ENCODE measurements around the gene AP3D1.
"Not testable (repeated sequence)": the region's sequence is repeated elsewhere in the genome, so short reads cannot be mapped to it uniquely, and the experiment has no call there.

AP3D1 gene

GRCh38 chr19:2110822-2111221, 40.5 kb downstream of the AP3D1 start:
- no peak for DNase-seq (ENCODE audit: low read depth in 2 of 2)

- no peak for DNase-seq (ENCODE audit: low read depth in 2 of 2)
Measured at GRCh38 chr19:2109046-2109864, 42.1 kb downstream of the AP3D1 start.

- DNase-seq (ENCODE audit: low read depth in 2 of 2): no peak
Measured at GRCh38 chr19:2108251-2109016, 42.9 kb downstream of the AP3D1 start.

DNA sequence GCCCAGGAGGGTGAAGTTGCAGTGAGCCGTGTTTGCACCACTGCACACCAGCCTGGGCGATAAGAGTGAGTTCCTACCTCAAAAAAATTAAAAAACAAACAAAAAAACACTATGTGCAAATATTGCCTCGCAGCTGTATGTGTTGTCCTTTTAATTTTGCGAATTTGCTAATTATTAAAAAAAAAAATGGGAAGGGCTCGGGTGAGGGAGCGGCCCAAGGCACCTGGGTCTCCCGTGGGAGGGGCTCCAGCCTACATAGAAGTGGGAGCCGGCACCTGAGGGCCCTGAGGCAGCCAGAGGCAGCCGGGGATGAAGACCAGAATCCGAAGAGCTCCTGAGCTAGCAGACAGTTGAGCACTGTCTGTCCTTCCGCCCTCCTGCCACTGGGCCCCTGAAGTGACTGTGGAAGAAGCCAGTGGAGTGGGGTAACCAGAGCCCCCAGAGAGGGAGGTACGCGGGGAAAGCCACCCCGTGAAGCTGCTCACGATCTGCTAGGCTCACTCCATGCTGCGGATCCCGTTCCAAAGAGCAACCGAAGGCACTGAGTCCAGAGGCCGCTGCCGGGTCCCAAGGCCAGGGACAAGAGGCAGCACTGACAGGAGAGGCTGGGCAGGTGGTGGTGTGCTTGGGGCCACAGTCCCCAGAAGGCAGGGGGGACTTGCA, 48.2 kb downstream of the AP3D1 start:
- DNase-seq (ENCODE audit: low read depth in 2 of 2): no peak

GRCh38 chr19:2101417-2102335, 49.7 kb downstream of the AP3D1 start:
- DNase-seq (ENCODE audit: low read depth in 2 of 2): no peak

DNA sequence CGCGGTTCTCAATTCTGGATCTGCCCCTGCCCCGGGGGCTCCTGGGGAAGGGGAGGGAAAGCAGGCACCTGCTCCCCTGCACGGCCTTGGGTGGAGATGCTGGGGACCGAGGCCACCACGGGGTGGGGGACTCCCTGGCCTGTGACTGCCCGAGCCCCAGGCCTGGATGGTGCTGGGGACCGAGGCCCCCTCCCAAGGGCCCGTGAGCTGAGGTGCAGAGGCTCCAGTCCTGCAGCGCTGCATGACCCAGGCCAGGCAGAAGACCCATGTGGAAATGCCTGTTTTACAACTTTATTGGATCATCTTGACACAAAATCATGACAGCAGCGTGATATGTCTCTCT, 50.7 kb downstream of the AP3D1 start:
- DNase-seq (ENCODE audit: low read depth in 2 of 2): no peak

- DNase-seq (ENCODE audit: low read depth in 2 of 2): no peak
Measured at GRCh38 chr19:2099937-2100718, 51.2 kb downstream of the AP3D1 start.

GRCh38 chr19:2099054-2099501, 52.3 kb downstream of the AP3D1 start:
- DNase-seq (ENCODE audit: low read depth in 2 of 2): no peak

DNA sequence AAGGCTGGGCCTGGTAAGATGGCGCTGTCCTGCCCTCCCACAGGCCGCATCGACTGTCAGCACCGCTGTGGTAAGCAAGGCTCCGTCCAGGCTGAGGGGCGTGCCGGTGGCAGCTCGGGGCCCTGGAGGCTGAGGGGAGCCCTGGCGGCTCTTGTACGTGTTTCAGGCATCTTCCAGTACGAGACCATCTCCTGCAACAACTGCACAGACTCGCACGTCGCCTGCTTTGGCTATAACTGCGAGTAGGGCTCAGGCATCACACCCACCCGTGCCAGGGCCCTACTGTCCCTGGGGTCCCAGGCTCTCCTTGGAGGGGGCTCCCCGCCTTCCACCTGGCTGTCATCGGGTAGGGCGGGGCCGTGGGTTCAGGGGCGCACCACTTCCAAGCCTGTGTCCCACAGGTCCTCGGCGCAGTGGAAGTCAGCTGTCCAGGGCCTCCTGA, 53.5 kb downstream of the AP3D1 start:
- no peak for DNase-seq (ENCODE audit: low read depth in 2 of 2)

GRCh38 chr19:2097203-2097885, 54.0 kb downstream of the AP3D1 start:
- peak in 1 of 2 donors; percentile 47 for DNase-seq (ENCODE audit: low read depth in 2 of 2)

DNA sequence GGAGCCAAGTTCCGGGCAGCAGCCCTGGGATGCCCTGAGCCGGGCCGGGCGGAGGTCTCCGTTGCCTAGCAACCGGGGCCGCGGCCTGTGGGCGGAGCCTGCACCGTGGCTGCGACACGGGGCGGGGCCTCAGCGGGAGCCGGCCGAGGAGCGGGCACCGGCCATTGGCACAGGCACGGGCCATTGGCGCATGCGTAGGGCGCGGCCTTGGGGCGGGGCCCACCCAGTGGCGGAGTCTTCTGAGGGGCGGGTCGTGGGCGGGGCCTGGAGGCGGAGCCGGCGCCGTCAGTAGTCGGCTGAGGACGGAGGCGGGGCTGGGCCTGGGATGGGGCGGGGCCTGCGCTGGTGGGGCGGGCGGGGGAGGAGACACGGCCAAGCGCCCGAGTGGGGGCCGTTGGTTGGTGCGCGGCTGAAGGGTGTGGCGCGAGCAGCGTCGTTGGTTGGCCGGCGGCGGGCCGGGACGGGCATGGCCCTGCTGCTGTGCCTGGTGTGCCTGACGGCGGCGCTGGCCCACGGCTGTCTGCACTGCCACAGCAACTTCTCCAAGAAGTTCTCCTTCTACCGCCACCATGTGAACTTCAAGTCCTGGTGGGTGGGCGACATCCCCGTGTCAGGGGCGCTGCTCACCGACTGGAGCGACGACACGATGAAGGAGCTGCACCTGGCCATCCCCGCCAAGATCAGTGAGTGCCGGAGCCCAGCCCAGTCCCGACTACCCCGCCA, 54.7 kb downstream of the AP3D1 start, which contains the start of gene IZUMO4:
IZUMO4 (plus strand) TSS at position 436 of the 723 bp plus-strand sequence; CDS start at position 467, 31 bp downstream.
- DNase-seq (ENCODE audit: low read depth in 2 of 2): peak; percentile 100

- DNase-seq (ENCODE audit: low read depth in 2 of 2): peak; percentile 72 to 76
Measured at GRCh38 chr19:2096034-2096479, 55.3 kb downstream of the AP3D1 start, which contains the start of gene MOB3A. TSS of gene MOB3A (minus strand) at chr19:2096326. CDS start at chr19:2078560, 17,766 bp downstream.

DNA sequence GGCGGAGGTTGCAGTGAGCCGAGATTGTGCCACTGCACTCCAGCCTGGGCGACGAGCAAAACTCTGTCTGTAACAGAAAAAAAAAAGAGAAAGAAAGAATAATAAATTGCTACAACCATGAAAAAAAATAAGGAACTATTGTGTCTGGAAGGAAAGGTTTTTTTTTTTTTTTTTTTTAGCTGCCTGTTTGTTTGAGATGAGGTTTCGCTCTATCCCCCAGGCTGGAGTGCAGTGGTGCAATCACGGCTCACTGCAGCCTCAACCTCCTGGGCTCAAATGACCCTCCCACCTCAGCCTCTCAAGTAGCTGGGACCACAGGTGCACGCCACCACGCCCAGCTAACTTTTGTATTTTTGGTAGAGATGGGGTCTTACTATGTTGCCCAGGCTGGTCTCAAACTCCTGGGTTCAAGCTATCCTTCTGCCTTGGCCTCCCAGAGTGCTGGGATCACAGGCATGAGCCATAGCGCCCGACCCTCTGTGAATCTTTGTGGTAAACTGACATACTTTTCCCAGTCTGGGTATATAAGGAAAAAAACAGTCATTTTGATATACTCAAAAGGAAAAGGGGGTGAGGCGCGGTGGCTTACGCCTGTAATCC, 59.3 kb downstream of the AP3D1 start:
- DNase-seq (ENCODE audit: low read depth in 2 of 2): not testable (repeated sequence)

DNA sequence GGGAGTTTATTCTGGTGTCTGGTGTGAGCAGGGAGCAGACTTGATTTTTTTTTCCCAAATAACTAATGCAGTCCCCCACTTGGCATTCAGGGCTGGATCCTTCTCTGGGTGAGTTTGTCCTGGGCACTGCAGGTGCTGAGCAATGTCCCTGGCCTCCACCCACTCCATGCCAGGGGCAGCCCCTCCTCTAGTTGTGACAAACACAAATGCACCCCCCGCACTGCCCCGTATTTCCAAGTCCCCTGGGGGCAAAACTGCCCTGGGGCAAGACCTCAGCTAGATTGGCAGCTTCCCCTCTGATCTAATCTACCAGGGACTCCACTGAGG, 61.7 kb downstream of the AP3D1 start:
- no peak for DNase-seq (ENCODE audit: low read depth in 2 of 2)

GRCh38 chr19:2089001-2089711, 62.2 kb downstream of the AP3D1 start:
- no peak for DNase-seq (ENCODE audit: low read depth in 2 of 2)

GRCh38 chr19:2087621-2088100, 63.7 kb downstream of the AP3D1 start:
- no peak for DNase-seq (ENCODE audit: low read depth in 2 of 2)

DNA sequence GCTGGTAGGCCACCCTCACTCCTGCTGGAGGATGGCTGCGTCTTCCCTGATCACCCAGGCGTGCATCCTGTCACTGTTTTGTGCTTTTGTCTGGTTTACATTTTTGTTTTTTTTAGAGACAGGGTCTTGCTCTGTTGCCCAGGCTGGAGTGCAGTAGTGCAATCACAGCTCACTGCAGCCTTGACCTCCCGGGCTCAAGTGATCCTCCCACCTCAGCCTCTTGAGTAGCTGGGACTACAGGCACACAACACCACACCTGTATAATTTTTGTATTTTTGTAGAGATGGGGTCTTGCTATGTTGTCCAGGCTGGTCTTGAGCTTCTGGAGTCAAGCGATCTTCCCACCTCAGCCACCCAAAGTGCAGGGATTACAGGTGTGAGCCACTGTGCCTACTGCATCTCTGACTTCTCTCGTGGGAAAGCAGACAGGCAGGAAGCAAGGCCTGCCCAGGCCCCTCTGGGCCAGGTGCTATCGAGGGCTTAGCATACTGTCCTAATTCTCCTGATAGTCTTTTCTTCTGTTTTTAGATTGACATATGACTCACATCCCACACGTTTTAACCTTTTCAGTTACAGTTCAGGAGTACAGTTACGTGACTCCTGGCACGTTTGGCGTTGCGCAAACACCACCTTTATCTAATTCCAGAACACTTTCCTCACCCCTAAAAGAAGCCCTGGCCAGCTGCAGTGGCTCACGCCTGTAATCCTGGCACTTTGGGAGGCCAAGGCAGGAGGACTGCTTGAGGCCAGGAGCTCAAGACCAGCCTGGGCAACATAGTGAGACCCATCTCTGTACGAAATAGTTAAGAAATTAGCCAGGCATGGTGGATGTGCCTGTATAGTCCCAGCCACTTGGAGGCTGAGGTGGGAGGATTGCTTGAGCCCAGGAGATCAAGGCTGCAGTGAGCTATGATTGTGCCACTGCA, 64.4 kb downstream of the AP3D1 start:
- peak in 1 of 2 donors; percentile 66 for DNase-seq (ENCODE audit: low read depth in 2 of 2)

Data from activated CD4-positive, alpha-beta T cell treated with anti-CD3 and anti-CD28 coated beads for 24 hours (primary cell).